Epithelial cell of alveolus of lung (primary cell): Measurements from ENCODE around the gene C9orf57. TPM values are rescaled to one million over a fixed set of nuclear protein-coding genes. Genes with fewer than 3 reads are reported as not detected.

Source experiments
- total RNA-seq: library from RNA; depleted of rRNA; stranded (reverse); fragments of >200 nt; gene quantifications from 2 replicates; pipeline ENCODE4 v1.2.1, GENCODE V29; 2015

The C9orf57 gene, protein sequence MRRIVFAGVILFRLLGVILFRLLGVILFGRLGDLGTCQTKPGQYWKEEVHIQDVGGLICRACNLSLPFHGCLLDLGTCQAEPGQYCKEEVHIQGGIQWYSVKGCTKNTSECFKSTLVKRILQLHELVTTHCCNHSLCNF
- total RNA-seq: not detected in 2 replicates

DNA sequence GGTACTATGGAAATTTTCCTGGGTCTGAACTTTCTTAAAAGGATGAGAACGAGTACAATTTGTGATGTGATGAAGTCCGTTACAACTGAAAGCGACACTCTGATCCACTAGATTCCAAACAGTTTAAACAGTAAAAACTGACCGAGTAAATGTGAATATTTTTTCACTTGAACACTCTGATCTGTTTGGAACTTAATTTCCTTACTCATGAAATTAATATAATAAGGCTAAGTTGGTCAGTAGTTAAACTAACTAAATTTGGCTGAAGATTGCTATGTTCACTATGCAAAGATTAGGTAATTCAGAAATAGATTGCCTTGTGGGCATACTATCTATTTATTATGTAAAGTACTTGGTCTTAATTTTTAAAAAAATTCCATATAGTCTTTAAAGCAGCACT lies at the start of gene C9orf57:
Gene C9orf57 (minus strand): TSS at position 101 of the 400 bp plus-strand sequence. CDS start 1,282 bp downstream, outside the sequence.

Other genes starting within 250 kb of the C9orf57 start
- gene ABHD17B, start 149.4 kb downstream of the C9orf57 start, total RNA-seq: 16.4 and 60.2 TPM in 2 replicates
- gene C9orf85, start 149.0 kb downstream of the C9orf57 start, total RNA-seq: 11.5 and 22.2 TPM in 2 replicates
- 1.0 and 2.2 TPM in 2 replicates for gene GDA, start 88.8 kb upstream of the C9orf57 start, total RNA-seq